HG02840 (cell line): ENCODE data around the gene MRPL21.
"Not testable (repeated sequence)": the region's sequence is repeated elsewhere in the genome, so short reads cannot be mapped to it uniquely, and the experiment has no call there.

ENCODE experiments used
- ATAC-seq: cut with Tn5 transposase; IDR thresholded peaks from one replicate; pipeline ENCODE4 v1.9.1; 2021; ENCODE audit warnings: mild to moderate bottlenecking, moderate library complexity, moderate number of reproducible peaks; ENCODE audit not compliant: unreplicated experiment, low FRiP score

Gene MRPL21

GRCh38 chr11:68880851-68881250 is 22.8 kb downstream of the MRPL21 start:
- ATAC-seq: no peak

- ATAC-seq: no peak
These were observed 25.6 kb downstream of the MRPL21 start for GRCh38 chr11:68878022-68878421.

GRCh38 chr11:68872216-68873003 is 31.2 kb downstream of the MRPL21 start:
- no peak for ATAC-seq

- no peak for ATAC-seq
These were observed 33.2 kb downstream of the MRPL21 start for GRCh38 chr11:68870470-68870869.

- ATAC-seq: no peak
These were observed 35.3 kb downstream of the MRPL21 start for GRCh38 chr11:68868221-68868835.

GRCh38 chr11:68867066-68867465 is 36.6 kb downstream of the MRPL21 start:
- no peak for ATAC-seq

GRCh38 chr11:68865241-68865640 is 38.4 kb downstream of the MRPL21 start:
- no peak for ATAC-seq

- ATAC-seq: no peak
These were observed 39.9 kb downstream of the MRPL21 start for GRCh38 chr11:68863553-68864265.

- ATAC-seq: no peak
These were observed 41.2 kb downstream of the MRPL21 start for GRCh38 chr11:68862421-68862820.

GRCh38 chr11:68859123-68859522 is 44.5 kb downstream of the MRPL21 start:
- no peak for ATAC-seq

GRCh38 chr11:68857037-68857586 is 46.5 kb downstream of the MRPL21 start:
- ATAC-seq: no peak

- not testable (repeated sequence) for ATAC-seq
These were observed 47.1 kb downstream of the MRPL21 start for GRCh38 chr11:68856425-68857030.

GRCh38 chr11:68855205-68855981 is 48.2 kb downstream of the MRPL21 start:
- no peak for ATAC-seq

- no peak for ATAC-seq
These were observed 49.2 kb downstream of the MRPL21 start for GRCh38 chr11:68854273-68854958.

GRCh38 chr11:68852628-68853027 is 51.0 kb downstream of the MRPL21 start:
- ATAC-seq: no peak

GRCh38 chr11:68848429-68848828 is 55.2 kb downstream of the MRPL21 start:
- no peak for ATAC-seq

- ATAC-seq: no peak
These were observed 56.2 kb downstream of the MRPL21 start for GRCh38 chr11:68847395-68847794.

- no peak for ATAC-seq
These were observed 58.2 kb downstream of the MRPL21 start for GRCh38 chr11:68845351-68846002.

- ATAC-seq: no peak
These were observed 58.8 kb downstream of the MRPL21 start for GRCh38 chr11:68844801-68845200.
